Transverse colon (tissue), 3 donors: ENCODE results near the gene PTS.

Experiments used
- CTCF ChIP-seq, 5 experiments: fragments of 200-600 bp in 3 of 5; fragments of 450-650 bp in 2 of 5; sonication (generic) in 3 of 5; IDR thresholded peaks; 1 replicate in 2 of 5; 2 replicates in 3 of 5; pipeline ENCODE4 v1.5.1; 2016 to 2017; ENCODE audit warnings: antibody characterized with exemption in 5 of 5, inconsistent platforms in 3 of 5, mild to moderate bottlenecking in 2 of 5, moderate library complexity in 1 of 5
- EP300 ChIP-seq: sonication (generic); formaldehyde crosslinking; IDR thresholded peaks from one replicate; pipeline ENCODE4 v1.6.1; 2017; ENCODE audit warnings: antibody characterized with exemption, low read depth
- POLR2A ChIP-seq: fragments of 450-650 bp; IDR thresholded peaks from one replicate; pipeline ENCODE4 v1.6.1; 2016; ENCODE audit warnings: antibody characterized with exemption, mild to moderate bottlenecking, moderate library complexity

- TF ChIP-seq CTCF (IDR thresholded peaks at IDR 0.05): no peak
- TF ChIP-seq POLR2A: no peak
- no peak for TF ChIP-seq EP300
These were observed 46.6 kb upstream of the PTS start for GRCh38 chr11:112179601-112180000.
